ENCODE data around the gene FADS6. TPM values are rescaled to one million over a fixed set of nuclear protein-coding genes. Genes with fewer than 3 reads are reported as not detected.

Gene FADS6
- total RNA-seq, 2 experiments from 2014 or later = not detected

GRCh38 chr17:74860229-74860871 is 33.1 kb downstream of the FADS6 start:
- DNase-seq = no peak
- peaks cover 12% of the 10 kb centered on the region for H3K4me1 Mint-ChIP-seq
- H3K4me3 Mint-ChIP-seq = peak overlapping the region; percentile 40
- no peaks in the 10 kb centered on the region for H3K9me3 Mint-ChIP-seq
- no peaks in the 10 kb centered on the region for H3K36me3 Mint-ChIP-seq
- H3K27ac Mint-ChIP-seq = no peak overlapping the region
- H3K27me3 Mint-ChIP-seq = peaks cover 68% of the 10 kb centered on the region

GRCh38 chr17:74859459-74860228 is 33.8 kb downstream of the FADS6 start, which contains the start of gene GRIN2C:
Gene GRIN2C (minus strand): TSS chr17:74859885. CDS start chr17:74855092, 4,793 bp downstream.
- H3K4me1 Mint-ChIP-seq = peaks cover 10% of the 10 kb centered on the region
- H3K27ac Mint-ChIP-seq = no peak within 1 kb of the TSS
- H3K36me3 Mint-ChIP-seq = no peaks in the 10 kb centered on the region
- DNase-seq = peak; percentile 44
- H3K27me3 Mint-ChIP-seq = peaks cover 74% of the 10 kb centered on the region
- H3K9me3 Mint-ChIP-seq = no peaks in the 10 kb centered on the region
- peak within 1 kb of the TSS; percentile 40 for H3K4me3 Mint-ChIP-seq

GRCh38 chr17:74858672-74859458 is 34.6 kb downstream of the FADS6 start:
- H3K27ac Mint-ChIP-seq = no peak overlapping the region

GRCh38 chr17:74857191-74857590 is 36.2 kb downstream of the FADS6 start:
- DNase-seq = no peak
- H3K27me3 Mint-ChIP-seq = peaks cover 91% of the 10 kb centered on the region
- no peaks in the 10 kb centered on the region for H3K9me3 Mint-ChIP-seq
- H3K36me3 Mint-ChIP-seq = no peaks in the 10 kb centered on the region
- no peak overlapping the region for H3K27ac Mint-ChIP-seq
- H3K4me3 Mint-ChIP-seq = no peak overlapping the region
- peaks cover 14% of the 10 kb centered on the region for H3K4me1 Mint-ChIP-seq

More at GRCh38 chr17:74858672-74859458, 34.6 kb downstream of the FADS6 start:
- Mint-ChIP-seq H3K36me3 (no peaks in the 10 kb centered on the region), H3K4me1 (peaks cover 10% of the 10 kb centered on the region), H3K9me3 (no peaks in the 10 kb centered on the region), H3K27me3 (peaks cover 81% of the 10 kb centered on the region), H3K4me3 (no peak overlapping the region)
- no peak for DNase-seq

- no peak overlapping the region for H3K4me3 Mint-ChIP-seq
- no peak overlapping the region for H3K27ac Mint-ChIP-seq
- peaks cover 10% of the 10 kb centered on the region for H3K4me1 Mint-ChIP-seq
- H3K27me3 Mint-ChIP-seq = peaks cover 89% of the 10 kb centered on the region
- no peak for DNase-seq
- no peaks in the 10 kb centered on the region for H3K9me3 Mint-ChIP-seq
- H3K36me3 Mint-ChIP-seq = no peaks in the 10 kb centered on the region
Observed at GRCh38 chr17:74856112-74856511, 37.3 kb downstream of the FADS6 start.

GRCh38 chr17:74855323-74855722 is 38.1 kb downstream of the FADS6 start:
- H3K4me1 Mint-ChIP-seq = peaks cover 8% of the 10 kb centered on the region
- no peak overlapping the region for H3K27ac Mint-ChIP-seq
- H3K9me3 Mint-ChIP-seq = no peaks in the 10 kb centered on the region
- H3K27me3 Mint-ChIP-seq = peaks cover 85% of the 10 kb centered on the region
- no peak overlapping the region for H3K4me3 Mint-ChIP-seq
- no peaks in the 10 kb centered on the region for H3K36me3 Mint-ChIP-seq
- DNase-seq = no peak

GRCh38 chr17:74854792-74855191 is 38.6 kb downstream of the FADS6 start:
- H3K36me3 Mint-ChIP-seq = no peaks in the 10 kb centered on the region
- H3K4me3 Mint-ChIP-seq = no peak overlapping the region
- H3K9me3 Mint-ChIP-seq = no peaks in the 10 kb centered on the region
- H3K27ac Mint-ChIP-seq = no peak overlapping the region
- no peak for DNase-seq
- peaks cover 80% of the 10 kb centered on the region for H3K27me3 Mint-ChIP-seq
- H3K4me1 Mint-ChIP-seq = peaks cover 5% of the 10 kb centered on the region

GRCh38 chr17:74853669-74854068 is 39.8 kb downstream of the FADS6 start:
- no peak overlapping the region for H3K27ac Mint-ChIP-seq
- no peaks in the 10 kb centered on the region for H3K9me3 Mint-ChIP-seq
- no peak overlapping the region for H3K4me3 Mint-ChIP-seq
- H3K36me3 Mint-ChIP-seq = no peaks in the 10 kb centered on the region
- H3K27me3 Mint-ChIP-seq = peaks cover 70% of the 10 kb centered on the region
- H3K4me1 Mint-ChIP-seq = peaks cover 4% of the 10 kb centered on the region
- no peak for DNase-seq

GRCh38 chr17:74853048-74853397 is 40.4 kb downstream of the FADS6 start:
- H3K27ac Mint-ChIP-seq = no peak overlapping the region
- no peaks in the 10 kb centered on the region for H3K36me3 Mint-ChIP-seq

GRCh38 chr17:74852237-74853047 is 41.0 kb downstream of the FADS6 start:
- H3K27me3 Mint-ChIP-seq = peaks cover 58% of the 10 kb centered on the region
- no peaks in the 10 kb centered on the region for H3K36me3 Mint-ChIP-seq
- DNase-seq = peak; percentile 67
- H3K4me3 Mint-ChIP-seq = peak overlapping the region; percentile 64
- H3K9me3 Mint-ChIP-seq = no peaks in the 10 kb centered on the region
- peaks cover 4% of the 10 kb centered on the region for H3K4me1 Mint-ChIP-seq
- no peak overlapping the region for H3K27ac Mint-ChIP-seq

More at GRCh38 chr17:74853048-74853397, 40.4 kb downstream of the FADS6 start:
- Mint-ChIP-seq H3K4me1 (peaks cover 4% of the 10 kb centered on the region), H3K4me3 (peak overlapping the region; percentile 64), H3K27me3 (peaks cover 64% of the 10 kb centered on the region), H3K9me3 (no peaks in the 10 kb centered on the region)
- no peak for DNase-seq

GRCh38 chr17:74851612-74852236 is 41.7 kb downstream of the FADS6 start:
- H3K27me3 Mint-ChIP-seq = peaks cover 51% of the 10 kb centered on the region
- no peaks in the 10 kb centered on the region for H3K36me3 Mint-ChIP-seq
- H3K9me3 Mint-ChIP-seq = no peaks in the 10 kb centered on the region
- peaks cover 4% of the 10 kb centered on the region for H3K4me1 Mint-ChIP-seq
- H3K4me3 Mint-ChIP-seq = no peak overlapping the region
- no peak overlapping the region for H3K27ac Mint-ChIP-seq
- DNase-seq = no peak

GRCh38 chr17:74850914-74851313 is 42.5 kb downstream of the FADS6 start:
- no peak for DNase-seq
- no peaks in the 10 kb centered on the region for H3K36me3 Mint-ChIP-seq
- H3K27ac Mint-ChIP-seq = no peak overlapping the region
- H3K27me3 Mint-ChIP-seq = peaks cover 43% of the 10 kb centered on the region
- H3K4me1 Mint-ChIP-seq = peaks cover 4% of the 10 kb centered on the region
- no peak overlapping the region for H3K4me3 Mint-ChIP-seq
- no peaks in the 10 kb centered on the region for H3K9me3 Mint-ChIP-seq

GRCh38 chr17:74850310-74850709 is 43.1 kb downstream of the FADS6 start:
- peaks cover 4% of the 10 kb centered on the region for H3K4me1 Mint-ChIP-seq
- H3K27ac Mint-ChIP-seq = no peak overlapping the region
- no peaks in the 10 kb centered on the region for H3K9me3 Mint-ChIP-seq
- H3K4me3 Mint-ChIP-seq = no peak overlapping the region
- peaks cover 37% of the 10 kb centered on the region for H3K27me3 Mint-ChIP-seq
- H3K36me3 Mint-ChIP-seq = no peaks in the 10 kb centered on the region
- DNase-seq = no peak

All from activated naive CD8-positive, alpha-beta T cell treated with anti-CD3 and anti-CD28 coated beads for 36 hours (primary cell).